Mesothelial cell of epicardium (in vitro differentiated cells): ENCODE data around the gene PAGE4. TPM values are rescaled to one million over a fixed set of nuclear protein-coding genes. Genes with fewer than 3 reads are reported as not detected.
A peak's percentile ranks its signal among the peaks of the same experiment; 100 is the strongest.

Experiments
- DNase-seq, 2 experiments: peaks; one replicate each; pipeline ENCODE4 v3.0.0; 2021; ENCODE audit warnings: low spot score in 2 of 2; ENCODE audit not compliant: unreplicated experiment in 2 of 2
- H3K27ac Mint-ChIP-seq: 2 replicates; pipeline ENCODE4 v1.8.0; 2021; ENCODE audit warnings: mixed read lengths
- H3K27me3 Mint-ChIP-seq: 2 replicates; pipeline ENCODE4 v1.8.0; 2021; ENCODE audit warnings: low read depth, mixed read lengths
- H3K36me3 Mint-ChIP-seq: 2 replicates; pipeline ENCODE4 v1.8.0; 2021; ENCODE audit warnings: mixed read lengths
- H3K4me1 Mint-ChIP-seq: 2 replicates; pipeline ENCODE4 v1.8.0; 2021; ENCODE audit warnings: mixed read lengths
- H3K4me3 Mint-ChIP-seq: 2 replicates; pipeline ENCODE4 v1.8.0; 2021; ENCODE audit warnings: mild to moderate bottlenecking, moderate library complexity, mixed read lengths
- H3K9me3 Mint-ChIP-seq: 2 replicates; pipeline ENCODE4 v1.8.0; 2021; ENCODE audit warnings: mixed read lengths
- total RNA-seq: library from RNA; stranded (reverse); gene quantifications from 3 replicates; pipeline ENCODE4 v1.2.1, GENCODE V29; 2021
- TF ChIP-seq, protein P1 (sequence below): fragments of 200-600 bp; sonication (generic); IDR thresholded peaks from one replicate; pipeline ENCODE4 v1.5.0; 2021; ENCODE audit warnings: antibody characterized with exemption; ENCODE audit not compliant: unreplicated experiment

Gene PAGE4
- total RNA-seq, 1 donor from 2014 or later = 0.67 TPM

DNA sequence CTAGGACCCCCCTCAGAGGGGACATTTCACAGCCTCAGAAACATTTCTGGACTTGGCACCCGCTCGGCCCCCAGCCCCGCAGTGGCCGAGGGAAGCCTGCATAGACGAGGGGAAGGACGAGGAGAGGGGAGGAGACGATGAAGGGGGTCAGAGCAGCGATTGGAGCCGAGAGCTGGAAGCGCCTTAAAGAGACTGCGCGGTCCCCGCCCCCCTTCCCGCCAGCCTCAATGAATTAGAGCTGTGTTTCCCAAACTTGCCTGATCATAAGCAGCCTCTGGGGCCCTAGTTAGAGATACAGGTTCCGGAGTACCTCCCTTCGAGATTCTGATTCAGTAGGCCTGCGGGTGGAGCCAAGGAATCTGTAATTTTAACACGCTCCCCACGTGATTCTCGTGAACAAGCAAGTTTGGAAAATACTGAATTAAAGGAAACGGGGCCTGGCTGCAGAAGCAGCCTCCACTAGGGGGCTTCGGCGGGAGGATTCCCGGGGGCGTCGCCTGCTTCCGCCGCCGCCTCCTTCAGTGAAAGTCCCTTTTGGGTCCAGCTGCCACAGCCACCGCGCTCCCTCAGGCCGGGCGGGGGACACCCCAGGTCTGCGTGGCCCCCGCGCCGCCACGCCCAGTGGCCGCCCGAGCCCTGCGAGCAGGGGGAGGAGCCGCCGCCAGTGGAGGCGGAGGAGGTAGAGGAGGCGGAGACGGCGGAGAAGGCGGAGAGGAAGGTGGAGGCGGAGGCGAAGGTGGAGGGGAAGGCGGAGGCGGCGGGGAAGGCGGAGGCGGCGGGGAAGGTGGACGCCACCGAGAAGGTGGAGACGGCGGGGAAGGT, 49.9 kb downstream of the PAGE4 start, which contains the start of gene USP27X:
Gene USP27X (plus strand): TSS at position 651 of the 822 bp plus-strand sequence. CDS start 824 bp downstream, outside the sequence.
- H3K9me3 Mint-ChIP-seq = peaks cover 13% of the 10 kb centered on the region
- H3K27ac Mint-ChIP-seq = peak within 1 kb of the TSS; percentile 93
- peak within 1 kb of the TSS; percentile 80 for H3K4me3 Mint-ChIP-seq
- peaks cover 29% of the 10 kb centered on the region for H3K4me1 Mint-ChIP-seq
- peaks cover 10% of the 10 kb centered on the region for H3K36me3 Mint-ChIP-seq
- no peaks in the 10 kb centered on the region for H3K27me3 Mint-ChIP-seq
- TF ChIP-seq, protein P1, sequence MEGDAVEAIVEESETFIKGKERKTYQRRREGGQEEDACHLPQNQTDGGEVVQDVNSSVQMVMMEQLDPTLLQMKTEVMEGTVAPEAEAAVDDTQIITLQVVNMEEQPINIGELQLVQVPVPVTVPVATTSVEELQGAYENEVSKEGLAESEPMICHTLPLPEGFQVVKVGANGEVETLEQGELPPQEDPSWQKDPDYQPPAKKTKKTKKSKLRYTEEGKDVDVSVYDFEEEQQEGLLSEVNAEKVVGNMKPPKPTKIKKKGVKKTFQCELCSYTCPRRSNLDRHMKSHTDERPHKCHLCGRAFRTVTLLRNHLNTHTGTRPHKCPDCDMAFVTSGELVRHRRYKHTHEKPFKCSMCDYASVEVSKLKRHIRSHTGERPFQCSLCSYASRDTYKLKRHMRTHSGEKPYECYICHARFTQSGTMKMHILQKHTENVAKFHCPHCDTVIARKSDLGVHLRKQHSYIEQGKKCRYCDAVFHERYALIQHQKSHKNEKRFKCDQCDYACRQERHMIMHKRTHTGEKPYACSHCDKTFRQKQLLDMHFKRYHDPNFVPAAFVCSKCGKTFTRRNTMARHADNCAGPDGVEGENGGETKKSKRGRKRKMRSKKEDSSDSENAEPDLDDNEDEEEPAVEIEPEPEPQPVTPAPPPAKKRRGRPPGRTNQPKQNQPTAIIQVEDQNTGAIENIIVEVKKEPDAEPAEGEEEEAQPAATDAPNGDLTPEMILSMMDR = peak; percentile 79
- DNase-seq = peak; percentile 56 to 75

DNA sequence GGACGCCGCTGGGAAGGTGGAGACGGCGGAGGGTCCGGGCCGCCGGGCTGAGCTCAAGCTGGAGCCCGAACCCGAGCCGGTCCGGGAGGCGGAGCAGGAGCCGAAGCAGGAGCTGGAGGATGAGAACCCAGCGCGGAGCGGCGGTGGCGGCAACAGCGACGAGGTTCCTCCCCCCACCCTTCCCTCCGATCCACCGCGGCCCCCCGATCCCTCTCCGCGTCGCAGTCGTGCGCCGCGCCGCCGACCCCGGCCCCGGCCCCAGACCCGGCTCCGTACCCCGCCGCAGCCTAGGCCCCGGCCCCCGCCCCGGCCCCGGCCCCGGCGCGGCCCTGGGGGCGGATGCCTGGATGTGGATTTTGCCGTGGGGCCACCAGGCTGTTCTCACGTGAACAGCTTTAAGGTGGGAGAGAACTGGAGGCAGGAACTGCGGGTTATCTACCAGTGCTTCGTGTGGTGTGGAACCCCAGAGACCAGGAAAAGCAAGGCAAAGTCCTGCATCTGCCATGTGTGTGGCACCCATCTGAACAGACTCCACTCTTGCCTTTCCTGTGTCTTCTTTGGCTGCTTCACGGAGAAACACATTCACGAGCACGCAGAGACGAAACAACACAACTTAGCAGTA, 50.7 kb downstream of the PAGE4 start:
- H3K27me3 Mint-ChIP-seq = no peaks in the 10 kb centered on the region
- H3K4me3 Mint-ChIP-seq = peak overlapping the region; percentile 80
- peaks cover 32% of the 10 kb centered on the region for H3K4me1 Mint-ChIP-seq
- peaks cover 10% of the 10 kb centered on the region for H3K36me3 Mint-ChIP-seq
- DNase-seq = no peak
- peak overlapping the region; percentile 84 for H3K27ac Mint-ChIP-seq
- TF ChIP-seq, protein P1 = no peak
- peaks cover 13% of the 10 kb centered on the region for H3K9me3 Mint-ChIP-seq

DNA sequence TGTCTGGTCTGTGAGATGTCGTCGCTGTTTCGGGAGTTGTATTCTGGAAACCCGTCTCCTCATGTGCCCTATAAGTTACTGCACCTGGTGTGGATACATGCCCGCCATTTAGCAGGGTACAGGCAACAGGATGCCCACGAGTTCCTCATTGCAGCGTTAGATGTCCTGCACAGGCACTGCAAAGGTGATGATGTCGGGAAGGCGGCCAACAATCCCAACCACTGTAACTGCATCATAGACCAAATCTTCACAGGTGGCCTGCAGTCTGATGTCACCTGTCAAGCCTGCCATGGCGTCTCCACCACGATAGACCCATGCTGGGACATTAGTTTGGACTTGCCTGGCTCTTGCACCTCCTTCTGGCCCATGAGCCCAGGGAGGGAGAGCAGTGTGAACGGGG, 51.6 kb downstream of the PAGE4 start:
- no peaks in the 10 kb centered on the region for H3K27me3 Mint-ChIP-seq
- peak overlapping the region; percentile 80 for H3K4me3 Mint-ChIP-seq
- peaks cover 32% of the 10 kb centered on the region for H3K4me1 Mint-ChIP-seq
- DNase-seq = no peak
- peaks cover 9% of the 10 kb centered on the region for H3K9me3 Mint-ChIP-seq
- H3K36me3 Mint-ChIP-seq = peaks cover 10% of the 10 kb centered on the region
- H3K27ac Mint-ChIP-seq = peak overlapping the region; percentile 84
- TF ChIP-seq, protein P1 = no peak

Other genes with a start within 250 kb of the PAGE4 start
- not detected in 3 replicates for gene GAGE12H, start 249.4 kb upstream of the PAGE4 start, total RNA-seq
- not detected in 3 replicates for gene GAGE2A, start 239.8 kb upstream of the PAGE4 start, total RNA-seq
- not detected in 3 replicates for gene GAGE1, start 230.3 kb upstream of the PAGE4 start, total RNA-seq
- gene PAGE1, start 133.3 kb upstream of the PAGE4 start, total RNA-seq = not detected in 3 replicates
- 16.6 to 17.2 TPM (median 16.7 TPM) in 3 replicates for gene USP27X, start 50.2 kb downstream of the PAGE4 start, total RNA-seq
- gene CLCN5, start 93.3 kb downstream of the PAGE4 start, total RNA-seq = 52.0 to 54.7 TPM (median 53.0 TPM) in 3 replicates